Upper lobe of left lung (tissue), 6 donors: ENCODE results near the gene TNNC2. TPM values are rescaled to one million over a fixed set of nuclear protein-coding genes. Genes with fewer than 3 reads are reported as not detected.

ENCODE experiments used
- ATAC-seq, 2 donors: fragments of 200-7000 bp; cut with Tn5 transposase; one replicate each; pipeline ENCODE4 v1.9.1; 2022; ENCODE audit warnings: mild to moderate bottlenecking in 2 of 2, moderate library complexity in 2 of 2; ENCODE audit not compliant: low FRiP score in 2 of 2
- DNase-seq, 2 donors: peaks; one replicate each; pipeline ENCODE4 v3.0.0-alpha.2; 2019 to 2020
- H3K27ac ChIP-seq, 4 donors: fragments of 200-600 bp; sonication (generic); one replicate each; pipeline ENCODE4 v1.5.1; 2016 to 2019
- H3K27me3 ChIP-seq, 4 donors: fragments of 200-600 bp; sonication (generic); one replicate each; pipeline ENCODE4 v1.5.1; 2017 to 2019
- H3K36me3 ChIP-seq, 4 donors: fragments of 200-600 bp; sonication (generic); one replicate each; pipeline ENCODE4 v1.5.1; 2016 to 2019
- H3K4me1 ChIP-seq, 4 donors: fragments of 200-600 bp; sonication (generic); one replicate each; pipeline ENCODE4 v1.5.1; 2018 to 2019
- H3K4me3 ChIP-seq, 4 donors: fragments of 200-600 bp; sonication (generic); one replicate each; pipeline ENCODE4 v1.5.1; 2017 to 2019; ENCODE audit warnings: mild to moderate bottlenecking in 2 of 4, moderate library complexity in 1 of 4
- H3K9me3 ChIP-seq, 4 donors: fragments of 200-600 bp; sonication (generic); one replicate each; pipeline ENCODE4 v1.5.1; 2018 to 2019
- EP300 ChIP-seq, 4 donors: sonication (generic); formaldehyde crosslinking; IDR thresholded peaks; one replicate each; pipeline ENCODE4 v1.5.1; 2017; ENCODE audit warnings: antibody characterized with exemption in 4 of 4, control low read depth in 2 of 4
- POLR2A ChIP-seq, 4 donors: fragments of 450-650 bp; IDR thresholded peaks; one replicate each; pipeline ENCODE4 v1.5.1; 2016 to 2017; ENCODE audit warnings: antibody characterized with exemption in 4 of 4, mild to moderate bottlenecking in 2 of 4
- POLR2AphosphoS5 ChIP-seq, 2 donors: sonication (generic); formaldehyde crosslinking; IDR thresholded peaks; one replicate each; pipeline ENCODE4 v1.5.1; 2017; ENCODE audit warnings: antibody characterized with exemption in 2 of 2
- WGBS, 2 donors: methylation state at CpG; one replicate each; pipeline ENCODE4 v1.1.5; 2017 to 2018; 5-methylcytosine and 5-hydroxymethylcytosine counted together
- total RNA-seq, 6 donors: library from RNA; depleted of rRNA in 4 of 6; stranded (reverse); fragments of >200 nt in 4 of 6; gene quantifications; one replicate each; pipeline versions ENCODE4 v1.1.0 to v1.2.1, GENCODE V29; 2016 to 2021
- TF ChIP-seq, protein P1 (sequence below), 6 experiments: fragments of 450-650 bp in 4 of 6; fragments of 200-600 bp in 2 of 6; sonication (generic) in 2 of 6; IDR thresholded peaks; one replicate each; pipeline ENCODE4 v1.5.1; 2016 to 2019; ENCODE audit warnings: antibody characterized with exemption in 6 of 6
- donor health status: DM: no; HTN: no; CAD: no; lungs with moderate emphysema.
- donor health status: DM: no; HTN: yes; CAD: no; lungs with severe emphysema.

Gene TNNC2
- total RNA-seq, 6 donors from 2014 or later, result 0.37 to 1.1 (median 0.80) TPM; not detected in 3

DNA sequence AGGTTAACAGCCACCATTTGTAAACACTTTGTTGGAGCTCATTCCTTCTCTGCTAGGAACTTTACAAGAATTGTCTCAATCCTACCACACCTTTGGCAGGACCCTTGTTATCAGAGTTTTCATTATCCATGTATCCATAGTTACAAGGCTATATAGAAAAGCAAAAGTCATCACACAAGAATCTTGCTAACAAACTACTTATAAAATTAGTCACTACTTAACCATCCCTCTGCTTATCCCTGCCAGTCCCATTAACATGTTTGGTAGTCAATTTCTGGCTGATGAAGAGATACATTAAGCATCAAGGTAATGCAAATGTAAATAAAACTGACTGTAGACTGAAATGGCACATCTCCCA is 40.7 kb upstream of the TNNC2 start:
- DNase-seq (no peak), ATAC-seq (no peak)
- H3K9me3 ChIP-seq, result no peaks in the 10 kb centered on the region
- H3K36me3 ChIP-seq, result no peaks in the 10 kb centered on the region
- no peaks in the 10 kb centered on the region for H3K27me3 ChIP-seq
- no peaks in the 10 kb centered on the region for H3K4me1 ChIP-seq
- TF ChIP-seq, protein P1, sequence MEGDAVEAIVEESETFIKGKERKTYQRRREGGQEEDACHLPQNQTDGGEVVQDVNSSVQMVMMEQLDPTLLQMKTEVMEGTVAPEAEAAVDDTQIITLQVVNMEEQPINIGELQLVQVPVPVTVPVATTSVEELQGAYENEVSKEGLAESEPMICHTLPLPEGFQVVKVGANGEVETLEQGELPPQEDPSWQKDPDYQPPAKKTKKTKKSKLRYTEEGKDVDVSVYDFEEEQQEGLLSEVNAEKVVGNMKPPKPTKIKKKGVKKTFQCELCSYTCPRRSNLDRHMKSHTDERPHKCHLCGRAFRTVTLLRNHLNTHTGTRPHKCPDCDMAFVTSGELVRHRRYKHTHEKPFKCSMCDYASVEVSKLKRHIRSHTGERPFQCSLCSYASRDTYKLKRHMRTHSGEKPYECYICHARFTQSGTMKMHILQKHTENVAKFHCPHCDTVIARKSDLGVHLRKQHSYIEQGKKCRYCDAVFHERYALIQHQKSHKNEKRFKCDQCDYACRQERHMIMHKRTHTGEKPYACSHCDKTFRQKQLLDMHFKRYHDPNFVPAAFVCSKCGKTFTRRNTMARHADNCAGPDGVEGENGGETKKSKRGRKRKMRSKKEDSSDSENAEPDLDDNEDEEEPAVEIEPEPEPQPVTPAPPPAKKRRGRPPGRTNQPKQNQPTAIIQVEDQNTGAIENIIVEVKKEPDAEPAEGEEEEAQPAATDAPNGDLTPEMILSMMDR (IDR thresholded peaks at IDR 0.05), result no peak
- TF ChIP-seq EP300 (IDR thresholded peaks at IDR 0.05), result no peak
- H3K27ac ChIP-seq, result no peak overlapping the region
- H3K4me3 ChIP-seq, result no peak overlapping the region

GRCh38 chr20:45867136-45867818 is 40.2 kb upstream of the TNNC2 start:
- TF ChIP-seq POLR2AphosphoS5 (IDR thresholded peaks at IDR 0.05) (no peak), EP300 (IDR thresholded peaks at IDR 0.05) (no peak), POLR2A (IDR thresholded peaks at IDR 0.05) (no peak)
- TF ChIP-seq, protein P1 (IDR thresholded peaks at IDR 0.05), result no peak
- H3K27ac ChIP-seq, result no peak overlapping the region
- no peaks in the 10 kb centered on the region for H3K9me3 ChIP-seq
- DNase-seq (no peak), ATAC-seq (no peak)
- no peak overlapping the region for H3K4me3 ChIP-seq
- no peaks in the 10 kb centered on the region for H3K4me1 ChIP-seq
- WGBS, 2 donors, result 87 to 88% methylated on average over 6 of the region's 6 CpGs
- H3K36me3 ChIP-seq, result no peaks in the 10 kb centered on the region
- no peaks in the 10 kb centered on the region for H3K27me3 ChIP-seq

- no peak for ATAC-seq
- H3K4me3 ChIP-seq, result no peak overlapping the region
- DNase-seq, result no peak
- H3K4me1 ChIP-seq, result no peaks in the 10 kb centered on the region
- no peak for TF ChIP-seq POLR2A (IDR thresholded peaks at IDR 0.05)
- no peak for TF ChIP-seq EP300 (IDR thresholded peaks at IDR 0.05)
- no peak for TF ChIP-seq POLR2AphosphoS5 (IDR thresholded peaks at IDR 0.05)
- TF ChIP-seq, protein P1 (IDR thresholded peaks at IDR 0.05), result no peak
- no peaks in the 10 kb centered on the region for H3K9me3 ChIP-seq
- H3K36me3 ChIP-seq, result no peaks in the 10 kb centered on the region
- no peak overlapping the region for H3K27ac ChIP-seq
- H3K27me3 ChIP-seq, result no peaks in the 10 kb centered on the region
- 94 to 96% methylated on average over 5 of the region's 5 CpGs for WGBS, 2 donors
Observed at GRCh38 chr20:45866454-45866853, 39.3 kb upstream of the TNNC2 start.

GRCh38 chr20:45863543-45864470 is 36.7 kb upstream of the TNNC2 start:
- Histone ChIP-seq H3K27me3 (no peaks in the 10 kb centered on the region), H3K27ac (no peak overlapping the region), H3K9me3 (no peaks in the 10 kb centered on the region), H3K4me3 (no peak overlapping the region), H3K4me1 (peaks cover 0 to 3% (median 0%) of the 10 kb centered on the region in 4 donors), H3K36me3 (no peaks in the 10 kb centered on the region)
- DNase-seq (no peak), ATAC-seq (no peak)
- WGBS, 2 donors, result 88 to 90% methylated on average over 7 of the region's 7 CpGs
- TF ChIP-seq POLR2AphosphoS5 (IDR thresholded peaks at IDR 0.05) (no peak), POLR2A (IDR thresholded peaks at IDR 0.05) (no peak), EP300 (IDR thresholded peaks at IDR 0.05) (no peak)
- TF ChIP-seq, protein P1 (IDR thresholded peaks at IDR 0.05), result no peak
